Stimulated activated CD4-positive, alpha-beta T cell treated with anti-CD3 and anti-CD28 coated beads, Interleukin-1b, Interleukin-23, amount 100 ng/mL, for 48 hours (primary cell): ENCODE data around the gene BNC2.

Experiments used
- DNase-seq: peaks from one replicate; pipeline ENCODE4 v3.0.0-alpha.2; 2020

The BNC2 gene

GRCh38 chr9:16396389-16396788 is 474.1 kb downstream of the BNC2 start:
- no peak for DNase-seq

- DNase-seq: no peak
Observed at GRCh38 chr9:16391369-16391768, 479.1 kb downstream of the BNC2 start.

GRCh38 chr9:16387382-16387781 is 483.1 kb downstream of the BNC2 start:
- no peak for DNase-seq

GRCh38 chr9:16386827-16387077 is 483.7 kb downstream of the BNC2 start:
- no peak for DNase-seq

GRCh38 chr9:16386007-16386826 is 484.3 kb downstream of the BNC2 start:
- no peak for DNase-seq

GRCh38 chr9:16385590-16385989 is 484.9 kb downstream of the BNC2 start:
- no peak for DNase-seq

GRCh38 chr9:16384993-16385392 is 485.5 kb downstream of the BNC2 start:
- DNase-seq: no peak

- DNase-seq: no peak
Observed at GRCh38 chr9:16377311-16377710, 493.2 kb downstream of the BNC2 start.

- no peak for DNase-seq
Observed at GRCh38 chr9:16371306-16371705, 499.2 kb downstream of the BNC2 start.

- no peak for DNase-seq
Observed at GRCh38 chr9:16370647-16371046, 499.8 kb downstream of the BNC2 start.

GRCh38 chr9:16369427-16369826 is 501.0 kb downstream of the BNC2 start:
- DNase-seq: no peak

GRCh38 chr9:16368237-16369087 is 502.0 kb downstream of the BNC2 start:
- no peak for DNase-seq

GRCh38 chr9:16367605-16368231 is 502.8 kb downstream of the BNC2 start:
- DNase-seq: no peak

- no peak for DNase-seq
Observed at GRCh38 chr9:16364347-16364746, 506.1 kb downstream of the BNC2 start.

- DNase-seq: no peak
Observed at GRCh38 chr9:16363916-16364315, 506.6 kb downstream of the BNC2 start.

- DNase-seq: no peak
Observed at GRCh38 chr9:16363073-16363781, 507.2 kb downstream of the BNC2 start.

GRCh38 chr9:16361939-16362338 is 508.5 kb downstream of the BNC2 start:
- DNase-seq: no peak

GRCh38 chr9:16361118-16361517 is 509.4 kb downstream of the BNC2 start:
- DNase-seq: no peak

GRCh38 chr9:16360247-16360646 is 510.2 kb downstream of the BNC2 start:
- DNase-seq: no peak
